ENCODE results near the gene GCLC.

DNA sequence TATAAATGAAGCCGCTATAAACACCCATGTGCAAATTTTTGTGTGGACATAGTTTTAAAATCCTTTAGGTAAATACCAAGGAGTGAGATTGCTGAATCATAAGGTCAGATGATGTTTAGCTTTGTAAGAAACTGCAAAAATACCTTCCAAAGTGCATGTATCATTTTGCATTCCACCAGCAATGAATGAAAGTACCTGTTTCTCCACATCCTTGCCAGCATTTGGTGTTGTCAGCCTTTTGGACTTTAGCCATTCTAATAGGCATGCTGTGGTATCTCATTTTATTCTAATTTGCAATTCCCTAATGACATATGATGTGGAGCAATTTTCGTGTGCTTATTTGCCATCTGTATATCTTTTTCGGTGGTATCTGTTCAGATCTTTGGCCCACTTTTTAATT is 93.7 kb downstream of the GCLC start:
- no peak for TF ChIP-seq POLR2A (IDR thresholded peaks at IDR 0.05)
- TF ChIP-seq, protein P1, sequence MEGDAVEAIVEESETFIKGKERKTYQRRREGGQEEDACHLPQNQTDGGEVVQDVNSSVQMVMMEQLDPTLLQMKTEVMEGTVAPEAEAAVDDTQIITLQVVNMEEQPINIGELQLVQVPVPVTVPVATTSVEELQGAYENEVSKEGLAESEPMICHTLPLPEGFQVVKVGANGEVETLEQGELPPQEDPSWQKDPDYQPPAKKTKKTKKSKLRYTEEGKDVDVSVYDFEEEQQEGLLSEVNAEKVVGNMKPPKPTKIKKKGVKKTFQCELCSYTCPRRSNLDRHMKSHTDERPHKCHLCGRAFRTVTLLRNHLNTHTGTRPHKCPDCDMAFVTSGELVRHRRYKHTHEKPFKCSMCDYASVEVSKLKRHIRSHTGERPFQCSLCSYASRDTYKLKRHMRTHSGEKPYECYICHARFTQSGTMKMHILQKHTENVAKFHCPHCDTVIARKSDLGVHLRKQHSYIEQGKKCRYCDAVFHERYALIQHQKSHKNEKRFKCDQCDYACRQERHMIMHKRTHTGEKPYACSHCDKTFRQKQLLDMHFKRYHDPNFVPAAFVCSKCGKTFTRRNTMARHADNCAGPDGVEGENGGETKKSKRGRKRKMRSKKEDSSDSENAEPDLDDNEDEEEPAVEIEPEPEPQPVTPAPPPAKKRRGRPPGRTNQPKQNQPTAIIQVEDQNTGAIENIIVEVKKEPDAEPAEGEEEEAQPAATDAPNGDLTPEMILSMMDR (IDR thresholded peaks at IDR 0.05): no peak

All from adrenal gland (tissue), 5 donors.